GM12878 (cell line): ENCODE data around the gene ZSCAN5C. TPM values are rescaled to one million over a fixed set of nuclear protein-coding genes. Genes with fewer than 3 reads are reported as not detected.

Experiments
- ATAC-seq: fragments of 200-7000 bp; cut with Tn5 transposase; 3 replicates; pipeline ENCODE4 v1.9.1; 2020; ENCODE audit warnings: mild to moderate bottlenecking, moderate library complexity
- BruUV-seq: library from RNA; stranded (reverse); fragments of 400-500 nt; replicated peaks from 2 replicates; lab custom pipeline; 2021; lab: Mats Ljungman, UMichigan
- CTCF ChIA-PET: fragments of 300-600 bp; sonication (Branson Sonifier 250); formaldehyde crosslinking; extraction: SDS; loops from one replicate; lab custom pipeline; 2021; ENCODE audit warnings: inconsistent platforms; lab: Yijun Ruan, JAX
- POLR2A ChIA-PET: fragments of 350-600 bp; formaldehyde crosslinking; extraction: SDS; loops from one replicate; lab custom pipeline; 2021; ENCODE audit warnings: inconsistent platforms; lab: Charles Lee
- RAD21 ChIA-PET: fragments of 300-600 bp; sonication (Branson Sonifier 250); formaldehyde crosslinking; loops from one replicate; lab custom pipeline; 2023; ENCODE audit warnings: antibody characterized with exemption; ENCODE audit not compliant: unreplicated experiment; lab: Charles Lee
- SMC1A ChIA-PET: fragments of 300-600 bp; sonication (Branson Sonifier 250); formaldehyde crosslinking; loops from one replicate; lab custom pipeline; 2023; ENCODE audit not compliant: unreplicated experiment, uncharacterized antibody; lab: Charles Lee
- DNase-seq: peaks from one replicate; pipeline ENCODE4 v3.0.0-alpha.2; 2011; ENCODE audit warnings: low read depth, low spot score
- FAIRE-seq: peaks from 3 replicates; lab custom pipeline; 2011; peaks lifted over from hg19 to GRCh38; lab: Jason Lieb, UNC
- H2AFZ ChIP-seq: 2 replicates; pipeline ENCODE4 v1.6.0; 2011; ENCODE audit warnings: low read depth, low read length, control low read depth; ENCODE audit not compliant: control insufficient read depth
- H3K27ac ChIP-seq: 2 replicates; pipeline ENCODE4 v1.5.1; 2011; ENCODE audit warnings: control low read depth; ENCODE audit not compliant: control insufficient read depth, insufficient read depth
- H3K27me3 ChIP-seq, 2 experiments: replicated peaks in 1 of 2; 2 replicates each; pipeline versions ENCODE4 v1.6.0 to v1.6.1; 2011; ENCODE audit warnings: low read length in 1 of 2; ENCODE audit not compliant: control insufficient read depth in 2 of 2, insufficient read depth in 2 of 2
- H3K36me3 ChIP-seq, 2 experiments: 2 replicates each; pipeline ENCODE4 v1.5.1; 2011; ENCODE audit warnings: low read length in 1 of 2; ENCODE audit not compliant: control insufficient read depth in 2 of 2, insufficient read depth in 2 of 2
- H3K4me1 ChIP-seq: 2 replicates; pipeline ENCODE4 v1.6.1; 2011; ENCODE audit warnings: mild to moderate bottlenecking, low read length, moderate library complexity, mixed read lengths; ENCODE audit not compliant: control insufficient read depth, insufficient read depth
- H3K4me2 ChIP-seq: 2 replicates; pipeline ENCODE4 v1.6.0; 2011; ENCODE audit warnings: control low read depth; ENCODE audit not compliant: control insufficient read depth, insufficient read depth
- H3K4me3 ChIP-seq: fragments of 200-600 bp; sonication (generic); 2 replicates; pipeline ENCODE4 v1.5.1; 2016
- H3K79me2 ChIP-seq: 2 replicates; pipeline ENCODE4 v1.6.0; 2011; ENCODE audit warnings: low read length; ENCODE audit not compliant: control insufficient read depth, insufficient read depth
- H3K9ac ChIP-seq: 2 replicates; pipeline ENCODE4 v1.8.0; 2011; ENCODE audit warnings: low read length, control low read depth, mixed read lengths; ENCODE audit not compliant: control insufficient read depth, insufficient read depth
- H3K9me3 ChIP-seq: replicated peaks from 3 replicates; pipeline ENCODE4 v1.5.1; 2011; ENCODE audit warnings: mild to moderate bottlenecking, low read length; ENCODE audit not compliant: control insufficient read depth, insufficient read depth
- H4K20me1 ChIP-seq: 2 replicates; pipeline ENCODE4 v1.6.0; 2011; ENCODE audit not compliant: control insufficient read depth, insufficient read depth
- BHLHE40 ChIP-seq, 2 experiments: fragments of 450-650 bp in 1 of 2; IDR thresholded peaks; 2 replicates each; pipeline ENCODE4 v1.6.1; 2011 to 2017; ENCODE audit warnings: low read depth in 2 of 2, borderline replicate concordance in 1 of 2, improper control_type of control experiment in 1 of 2, low read length in 1 of 2, mild to moderate bottlenecking in 1 of 2
- NFYB ChIP-seq: IDR thresholded peaks from 2 replicates; pipeline ENCODE4 v1.6.1; 2011; ENCODE audit warnings: low read depth, mild to moderate bottlenecking, low read length, improper control_type of control experiment, moderate library complexity; ENCODE audit not compliant: insufficient read depth
- RAD51 ChIP-seq: fragments of 450-650 bp; IDR thresholded peaks from 2 replicates; pipeline ENCODE4 v1.6.1; 2016; ENCODE audit warnings: moderate library complexity, mild to moderate bottlenecking, inconsistent platforms
- RBBP5 ChIP-seq: fragments of 200-600 bp; sonication (generic); conservative IDR thresholded peaks from 2 replicates; pipeline ENCODE4 v1.6.1; 2016
- REST ChIP-seq: IDR thresholded peaks from 2 replicates; pipeline ENCODE4 v1.6.1; 2012; ENCODE audit warnings: mild to moderate bottlenecking, low read depth, low read length
- TCF3 ChIP-seq: IDR thresholded peaks from 2 replicates; pipeline ENCODE4 v1.6.1; 2012; ENCODE audit warnings: low read depth, mild to moderate bottlenecking, low read length, borderline replicate concordance; ENCODE audit not compliant: insufficient read depth
- ZBTB33 ChIP-seq: fragments of 450-650 bp; IDR thresholded peaks from 2 replicates; pipeline ENCODE4 v1.6.1; 2017; ENCODE audit warnings: mild to moderate bottlenecking
- WGBS: methylation state at CpG from one replicate; pipeline ENCODE4 v1.1.6; 2016; ENCODE audit warnings: low lambda C conversion rate; ENCODE audit not compliant: insufficient replicate concordance, insufficient coverage; ENCODE audit errors: missing lambda C conversion rate; 5-methylcytosine and 5-hydroxymethylcytosine counted together
- in situ Hi-C: fragments of 300-500 bp; cut with MboI; formaldehyde crosslinking; loops from 9 replicates; pipeline ENCODE4 v1.14.3; 2018; ENCODE audit warnings: mixed read lengths
- intact Hi-C: fragments of 100-400 bp; cut with micrococcal nuclease; formaldehyde crosslinking; loops from one replicate; pipeline ENCODE4 v1.14.2; 2022; ENCODE audit not compliant: unreplicated experiment
- polyA plus RNA-seq, 11 experiments: library from polyadenylated mRNA; depleted of rRNA in 4 of 11; unstranded in 6 of 11; stranded (reverse) in 5 of 11; fragments of >200 nt; fragmentation: Nextera tagmentation in 4 of 11; fragmentation: Illumina TruSeq in 1 of 11; extraction: Ambion mirVana in 4 of 11; extraction: Trizol in 1 of 11; gene quantifications; 1 replicate in 1 of 11; 2 replicates in 10 of 11; pipeline versions ENCODE4 v1.2.1 to v1.2.3, GENCODE V29; 2011 to 2016; ENCODE audit warnings: inconsistent platforms in 2 of 11, missing spikeins in 2 of 11, low read depth in 1 of 11
- total RNA-seq, 4 experiments: library from RNA; depleted of rRNA in 3 of 4; stranded (reverse); fragments of >200 nt in 3 of 4; fragmentation: Illumina TruSeq in 1 of 4; extraction: Trizol in 1 of 4; gene quantifications; 2 replicates each; pipeline versions ENCODE4 v1.2.1 to v1.2.3, GENCODE V29; 2013 to 2021

The ZSCAN5C gene
- total and polyA plus RNA-seq, 10 of the 15 experiments (the other 5 are each of a cell fraction or from before 2014, with no cell fraction given): not detected

- in situ Hi-C loops (loop anchor here (5.0 kb wide), 1 partner anchor 90 kb away; no protein-coding TSS in a partner anchor), intact Hi-C loops (no loop called here)
- H3K27ac ChIP-seq: no peak overlapping the region
- no peak for FAIRE-seq
- no peaks in the 10 kb centered on the region for H3K79me2 ChIP-seq
- ChIA-PET RAD21 (interaction anchor here (1.5 kb wide), 1 partner anchor 86 kb away, joined by 7 read pairs; no protein-coding TSS in a partner anchor), POLR2A (no interaction called here), SMC1A (no interaction called here), CTCF (interaction anchor here (1.4 to 1.9 kb wide), 2 partner anchors 101 to 181 kb away, joined by 3 to 6 read pairs; no protein-coding TSS in a partner anchor)
- H3K9me3 ChIP-seq: no peaks in the 10 kb centered on the region
- TF ChIP-seq RAD51 (no peak), RBBP5 (no peak), TCF3 (no peak), BHLHE40 (IDR thresholded peaks at IDR 0.05; ENCODE audit: borderline replicate concordance in 1 of 2, low read depth in 2 of 2, low read length in 1 of 2) (no peak), NFYB (no peak), REST (peak; percentile 79; the same call in 1 of the 2 replicates), ZBTB33 (no peak)
- no peaks in the 10 kb centered on the region for H3K27me3 ChIP-seq
- no peak overlapping the region for H3K9ac ChIP-seq
- H3K4me1 ChIP-seq: no peaks in the 10 kb centered on the region
- no peak overlapping the region for H3K4me3 ChIP-seq
- no peak overlapping the region for H2AFZ ChIP-seq
- no TSS peak for BruUV-seq
- no peaks in the 10 kb centered on the region for H3K36me3 ChIP-seq
- WGBS: 28% methylated on average over 7 of the region's 7 CpGs
- H3K4me2 ChIP-seq: no peak overlapping the region
- ATAC-seq: no peak
- no peak for DNase-seq
- H4K20me1 ChIP-seq: no peaks in the 10 kb centered on the region
Observed at GRCh38 chr19:56167064-56167578, 35.0 kb upstream of the ZSCAN5C start.
